Endothelial cell of umbilical vein (primary cell): Measurements from ENCODE around the gene ACER3. TPM values are rescaled to one million over a fixed set of nuclear protein-coding genes. Genes with fewer than 3 reads are reported as not detected.
A peak's percentile ranks its signal among the peaks of the same experiment; 100 is the strongest.

ENCODE experiments used
- BruUV-seq: library from RNA; stranded (reverse); fragments of 400-500 nt; replicated peaks from 2 replicates; lab custom pipeline; 2021; lab: Mats Ljungman, UMichigan
- CTCF ChIA-PET: fragments of 300-600, 350-600 bp; sonication (Branson Sonifier 250); formaldehyde crosslinking; loops from one replicate; lab custom pipeline; 2021; ENCODE audit warnings: antibody characterized with exemption, inconsistent platforms; lab: Charles Lee
- POLR2A ChIA-PET: fragments of 300-600, 350-600 bp; sonication (Branson Sonifier 250); formaldehyde crosslinking; loops from one replicate; lab custom pipeline; 2021; ENCODE audit warnings: antibody characterized with exemption, inconsistent platforms; lab: Charles Lee
- DNase-seq: peaks from one replicate; pipeline ENCODE4 v3.0.0-alpha.2; 2011; ENCODE audit warnings: low read depth, low spot score
- FAIRE-seq: peaks from 2 replicates; lab custom pipeline; 2011; peaks lifted over from hg19 to GRCh38; lab: Jason Lieb, UNC
- H2AFZ ChIP-seq: 2 replicates; pipeline ENCODE4 v1.6.0; 2012; ENCODE audit warnings: low read depth, low read length, control low read depth, inconsistent platforms
- H3K27ac ChIP-seq: 2 replicates; pipeline ENCODE4 v1.5.1; 2011; ENCODE audit warnings: low read depth, mild to moderate bottlenecking, control low read depth, low read length, moderate library complexity; ENCODE audit not compliant: insufficient read depth
- H3K27me3 ChIP-seq, 2 experiments: 2 replicates each; pipeline versions ENCODE4 v1.6.0 to v1.6.1; 2011; ENCODE audit warnings: low read length in 2 of 2, mixed read lengths in 1 of 2; ENCODE audit not compliant: control insufficient read depth in 2 of 2, insufficient read depth in 2 of 2
- H3K36me3 ChIP-seq, 2 experiments: 2 replicates in 1 of 2; 3 replicates in 1 of 2; pipeline ENCODE4 v1.5.1; 2011; ENCODE audit warnings: low read length in 2 of 2, mild to moderate bottlenecking in 1 of 2, moderate library complexity in 1 of 2; ENCODE audit not compliant: control insufficient read depth in 2 of 2, insufficient read depth in 2 of 2; ENCODE audit errors: extremely low read depth in 1 of 2
- H3K4me1 ChIP-seq: 3 replicates; pipeline ENCODE4 v1.5.1; 2011; ENCODE audit warnings: mild to moderate bottlenecking, low read length; ENCODE audit not compliant: control insufficient read depth, insufficient read depth; ENCODE audit errors: extremely low read depth
- H3K4me2 ChIP-seq: 2 replicates; pipeline ENCODE4 v1.6.1; 2011; ENCODE audit warnings: low read length, control low read depth, mixed read lengths; ENCODE audit not compliant: insufficient read depth
- H3K4me3 ChIP-seq, 3 experiments: fragments of 200-600 bp in 1 of 3; sonication (generic), shearing (Covaris generic) in 1 of 3; replicated peaks in 1 of 3; 2 replicates each; pipeline ENCODE4 v1.5.1; 2011 to 2016; ENCODE audit warnings: control low read depth in 3 of 3, low read length in 3 of 3, mild to moderate bottlenecking in 2 of 3, inconsistent platforms in 1 of 3, low read depth in 1 of 3, moderate library complexity in 1 of 3; ENCODE audit not compliant: insufficient read depth in 1 of 3
- H3K79me2 ChIP-seq: 2 replicates; pipeline ENCODE4 v1.6.0; 2012; ENCODE audit warnings: low read length, inconsistent platforms; ENCODE audit not compliant: control insufficient read depth, insufficient read depth
- H3K9ac ChIP-seq: replicated peaks from 2 replicates; pipeline ENCODE3; 2011; ENCODE audit warnings: low read length, control low read depth; ENCODE audit not compliant: insufficient read depth; ENCODE audit errors: extremely low read depth
- H3K9me1 ChIP-seq: replicated peaks from 3 replicates; pipeline ENCODE4 v1.6.0; 2011; ENCODE audit warnings: mild to moderate bottlenecking, low read length; ENCODE audit not compliant: control insufficient read depth, insufficient read depth; ENCODE audit errors: extremely low read depth
- H3K9me3 ChIP-seq: replicated peaks from 2 replicates; pipeline ENCODE4 v1.5.1; 2012; ENCODE audit warnings: low read length, inconsistent platforms; ENCODE audit not compliant: control insufficient read depth, insufficient read depth
- H4K20me1 ChIP-seq: replicated peaks from 2 replicates; pipeline ENCODE3; 2011; ENCODE audit warnings: mild to moderate bottlenecking, low read length; ENCODE audit not compliant: control insufficient read depth, insufficient read depth; ENCODE audit errors: extremely low read depth
- EZH2 ChIP-seq: IDR thresholded peaks from 2 replicates; pipeline ENCODE4 v1.6.1; 2012; ENCODE audit warnings: borderline replicate concordance, low read depth, mild to moderate bottlenecking, moderate library complexity, low read length, inconsistent platforms; ENCODE audit not compliant: severe bottlenecking
- FOS ChIP-seq: IDR thresholded peaks from 2 replicates; pipeline ENCODE4 v1.6.1; 2011; ENCODE audit warnings: mild to moderate bottlenecking, low read length, moderate library complexity, borderline replicate concordance; ENCODE audit not compliant: insufficient read depth
- GATA2 ChIP-seq: IDR thresholded peaks from 2 replicates; pipeline ENCODE4 v1.7.0; 2011; ENCODE audit warnings: low read depth, mild to moderate bottlenecking, moderate library complexity, mixed read lengths, low read length; ENCODE audit not compliant: insufficient read length, insufficient read depth
- JUN ChIP-seq: IDR thresholded peaks from 2 replicates; pipeline ENCODE4 v1.6.1; 2011; ENCODE audit warnings: borderline replicate concordance, low read depth; ENCODE audit not compliant: insufficient read length, insufficient read depth
- MAX ChIP-seq: IDR thresholded peaks from 2 replicates; pipeline ENCODE4 v1.6.1; 2011; ENCODE audit not compliant: insufficient read depth, insufficient read length
- MYC ChIP-seq: IDR thresholded peaks from one replicate; pipeline ENCODE4 v1.6.1; 2011; ENCODE audit warnings: mild to moderate bottlenecking, low read depth, low read length
- POLR2A ChIP-seq: IDR thresholded peaks from 2 replicates; pipeline ENCODE4 v1.6.1; 2012; ENCODE audit warnings: low read depth, mild to moderate bottlenecking, control low read depth, low read length
- POLR2AphosphoS5 ChIP-seq: IDR thresholded peaks from 2 replicates; pipeline ENCODE4 v1.6.1; 2012; ENCODE audit warnings: low read depth, mild to moderate bottlenecking, control low read depth, low read length, moderate library complexity; ENCODE audit not compliant: insufficient read depth
- dilution Hi-C: fragments of 300-500 bp; cut with MboI; formaldehyde crosslinking; loops from one replicate; pipeline ENCODE4 v1.15.0; 2019; ENCODE audit warnings: low sequenced_read_pairs; ENCODE audit not compliant: extremely low pct_ligation_motif_present
- intact Hi-C: fragments of 100-400 bp; cut with micrococcal nuclease; formaldehyde crosslinking; loops from one replicate; pipeline ENCODE4 v1.10.0; 2022
- polyA plus RNA-seq, 4 experiments: library from polyadenylated mRNA; depleted of rRNA in 3 of 4; stranded (reverse) in 3 of 4; unstranded in 1 of 4; fragments of >200 nt; gene quantifications; 2 replicates each; pipeline versions ENCODE4 v1.2.1 to v1.2.3, GENCODE V29; 2011 to 2012; ENCODE audit warnings: missing spikeins in 1 of 4
- total RNA-seq: library from RNA; stranded (reverse); gene quantifications from 2 replicates; pipeline ENCODE4 v1.2.3, GENCODE V29; 2021
- TF ChIP-seq, protein P1 (sequence below), 2 donors: IDR thresholded peaks; 1 replicate in 1 of 2; 2 replicates in 1 of 2; pipeline ENCODE4 v1.5.1; 2011; ENCODE audit warnings: low read length in 2 of 2, mild to moderate bottlenecking in 2 of 2, moderate library complexity in 2 of 2, control low read depth in 1 of 2, inconsistent platforms in 1 of 2, low read depth in 1 of 2; ENCODE audit not compliant: insufficient read depth in 1 of 2; ENCODE audit errors: extremely low read depth in 1 of 2

The ACER3 gene
- total and polyA plus RNA-seq, 2 donors (not counting 3 experiments of a cell fraction or from before 2014, with no cell fraction given) = 9.9 to 31.6 TPM

GRCh38 chr11:76857781-76858410, 2.8 kb upstream of the ACER3 start:
- Histone ChIP-seq H3K9me3 (no peaks in the 10 kb centered on the region), H4K20me1 (no peaks in the 10 kb centered on the region), H3K27ac (no peak overlapping the region), H3K9me1 (no peaks in the 10 kb centered on the region), H3K36me3 (no peaks in the 10 kb centered on the region), H3K9ac (no peak overlapping the region), H2AFZ (no peak overlapping the region), H3K4me2 (no peak overlapping the region), H3K79me2 (peaks cover 15% of the 10 kb centered on the region), H3K4me3 (no peak overlapping the region), H3K4me1 (peaks cover 13% of the 10 kb centered on the region), H3K27me3 (no peaks in the 10 kb centered on the region)
- DNase-seq (no peak), FAIRE-seq (no peak)
- CTCF ChIA-PET = interaction anchor here (1.0 kb wide), 1 partner anchor 59 kb away, joined by 3 read pairs; no protein-coding TSS in a partner anchor
- TF ChIP-seq JUN (no peak), FOS (peak; percentile 34)
- POLR2A ChIA-PET = no interaction called here
- intact Hi-C loops = no loop called here
- dilution Hi-C loops = no loop called here
- BruUV-seq = no TSS peak

GRCh38 chr11:76859708-76860227, 950 bp upstream of the ACER3 start:
- no peak overlapping the region for H3K9ac ChIP-seq
- ChIA-PET CTCF (interaction anchor here (0.9 to 2.2 kb wide), 6 partner anchors 36 to 138 kb away, joined by 3 to 15 read pairs (median 4); no protein-coding TSS in a partner anchor), POLR2A (no interaction called here)
- H3K27ac ChIP-seq = peak overlapping the region; percentile 69
- no TSS peak for BruUV-seq
- peak overlapping the region; percentile 90 for H2AFZ ChIP-seq
- no peaks in the 10 kb centered on the region for H3K9me1 ChIP-seq
- no peak overlapping the region for H3K4me3 ChIP-seq
- intact Hi-C loops = loop anchor here (1.0 to 2.0 kb wide), 6 partner anchors 21 to 77 kb away; partner anchors contain the start of gene TSKU
- H3K4me2 ChIP-seq = no peak overlapping the region
- H3K4me1 ChIP-seq = peaks cover 13% of the 10 kb centered on the region
- no peaks in the 10 kb centered on the region for H3K27me3 ChIP-seq
- FAIRE-seq = no peak
- H3K9me3 ChIP-seq = no peaks in the 10 kb centered on the region
- TF ChIP-seq POLR2AphosphoS5 (no peak), EZH2 (no peak), MYC (no peak), GATA2 (no peak), JUN (no peak), POLR2A (no peak), MAX (no peak), FOS (no peak)
- TF ChIP-seq, protein P1, sequence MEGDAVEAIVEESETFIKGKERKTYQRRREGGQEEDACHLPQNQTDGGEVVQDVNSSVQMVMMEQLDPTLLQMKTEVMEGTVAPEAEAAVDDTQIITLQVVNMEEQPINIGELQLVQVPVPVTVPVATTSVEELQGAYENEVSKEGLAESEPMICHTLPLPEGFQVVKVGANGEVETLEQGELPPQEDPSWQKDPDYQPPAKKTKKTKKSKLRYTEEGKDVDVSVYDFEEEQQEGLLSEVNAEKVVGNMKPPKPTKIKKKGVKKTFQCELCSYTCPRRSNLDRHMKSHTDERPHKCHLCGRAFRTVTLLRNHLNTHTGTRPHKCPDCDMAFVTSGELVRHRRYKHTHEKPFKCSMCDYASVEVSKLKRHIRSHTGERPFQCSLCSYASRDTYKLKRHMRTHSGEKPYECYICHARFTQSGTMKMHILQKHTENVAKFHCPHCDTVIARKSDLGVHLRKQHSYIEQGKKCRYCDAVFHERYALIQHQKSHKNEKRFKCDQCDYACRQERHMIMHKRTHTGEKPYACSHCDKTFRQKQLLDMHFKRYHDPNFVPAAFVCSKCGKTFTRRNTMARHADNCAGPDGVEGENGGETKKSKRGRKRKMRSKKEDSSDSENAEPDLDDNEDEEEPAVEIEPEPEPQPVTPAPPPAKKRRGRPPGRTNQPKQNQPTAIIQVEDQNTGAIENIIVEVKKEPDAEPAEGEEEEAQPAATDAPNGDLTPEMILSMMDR (IDR thresholded peaks at IDR 0.05; ENCODE audit: extremely low read depth in 1 of 2, insufficient read depth in 1 of 2, low read depth in 1 of 2, low read length in 2 of 2) = no peak
- no peaks in the 10 kb centered on the region for H4K20me1 ChIP-seq
- H3K79me2 ChIP-seq = peaks cover 21% of the 10 kb centered on the region
- H3K36me3 ChIP-seq = no peaks in the 10 kb centered on the region
- DNase-seq = no peak
- dilution Hi-C loops = no loop called here
